Omental fat pad (tissue), 4 donors: ENCODE results near the gene BMP8A. TPM values are rescaled to one million over a fixed set of nuclear protein-coding genes. Genes with fewer than 3 reads are reported as not detected.
"Not testable (repeated sequence)": the region's sequence is repeated elsewhere in the genome, so short reads cannot be mapped to it uniquely, and the experiment has no call there.

Experiments
- ATAC-seq: fragments of 150-250 bp; one replicate; pipeline ENCODE4 v1.9.1; 2016; ENCODE audit warnings: mild to moderate bottlenecking, moderate library complexity; ENCODE audit not compliant: low FRiP score
- DNase-seq: peaks from one replicate; pipeline ENCODE4 v3.0.0-alpha.2; 2019; ENCODE audit warnings: low spot score
- CTCF ChIP-seq, 3 donors: fragments of 450-650 bp; IDR thresholded peaks; one replicate each; pipeline ENCODE4 v1.5.1; 2016 to 2017; ENCODE audit warnings: antibody characterized with exemption in 3 of 3, mild to moderate bottlenecking in 3 of 3, moderate library complexity in 2 of 3
- total RNA-seq, 4 donors: library from RNA; depleted of rRNA; stranded (reverse); fragments of >200 nt; gene quantifications; one replicate each; pipeline ENCODE4 v1.1.0, GENCODE V29; 2016

Gene BMP8A
- total RNA-seq, 4 donors from 2014 or later: 2.0 TPM; not detected in 3

GRCh38 chr1:39452540-39452939, 38.9 kb upstream of the BMP8A start:
- DNase-seq (no peak), ATAC-seq (no peak)
- no peak for TF ChIP-seq CTCF (IDR thresholded peaks at IDR 0.05)

- ATAC-seq (no peak), DNase-seq (peak; percentile 86)
- TF ChIP-seq CTCF (IDR thresholded peaks at IDR 0.05): no peak
Observed at GRCh38 chr1:39453603-39454002, 37.8 kb upstream of the BMP8A start.

- no peak for TF ChIP-seq CTCF (IDR thresholded peaks at IDR 0.05)
- ATAC-seq (no peak), DNase-seq (no peak)
Observed at GRCh38 chr1:39458991-39459390, 32.4 kb upstream of the BMP8A start.

- ATAC-seq: no peak
- DNase-seq: no peak
- no peak for TF ChIP-seq CTCF (IDR thresholded peaks at IDR 0.05)
Observed at GRCh38 chr1:39462074-39462473, 29.4 kb upstream of the BMP8A start.

- no peak for TF ChIP-seq CTCF (IDR thresholded peaks at IDR 0.05)
- ATAC-seq (no peak), DNase-seq (no peak)
Observed at GRCh38 chr1:39466413-39467107, 24.9 kb upstream of the BMP8A start.

GRCh38 chr1:39467108-39467720, 24.2 kb upstream of the BMP8A start:
- not testable (repeated sequence) for DNase-seq, ATAC-seq

- no peak for TF ChIP-seq CTCF (IDR thresholded peaks at IDR 0.05)
- DNase-seq: no peak
- ATAC-seq: no peak
Observed at GRCh38 chr1:39469150-39469549, 22.3 kb upstream of the BMP8A start.
